Measurements from ENCODE around the gene CLCF1. TPM values are rescaled to one million over a fixed set of nuclear protein-coding genes. Genes with fewer than 3 reads are reported as not detected.
A peak's percentile ranks its signal among the peaks of the same experiment; 100 is the strongest.

Gene CLCF1
- polyA plus RNA-seq, 3 donors = 4.8 to 8.1 (median 8.0) TPM

GRCh38 chr11:67396587-67397389 lies 23.4 kb upstream of the CLCF1 start:
- no peak for DNase-seq

- no peak for DNase-seq
Measured at GRCh38 chr11:67396259-67396581, 22.8 kb upstream of the CLCF1 start.

GRCh38 chr11:67395555-67396258 lies 22.3 kb upstream of the CLCF1 start:
- DNase-seq = no peak

GRCh38 chr11:67393990-67394389 lies 20.6 kb upstream of the CLCF1 start:
- no peak for DNase-seq

- no peak for DNase-seq
Measured at GRCh38 chr11:67393437-67393836, 20.0 kb upstream of the CLCF1 start.

- DNase-seq = no peak
Measured at GRCh38 chr11:67392183-67392715, 18.9 kb upstream of the CLCF1 start.

- peak; percentile 96 for DNase-seq
Measured at GRCh38 chr11:67391304-67392182, 18.1 kb upstream of the CLCF1 start, which contains the start of gene RAD9A. TSS of gene RAD9A (plus strand) at chr11:67391986. CDS start at chr11:67392045, 59 bp downstream.

- DNase-seq = no peak
Measured at GRCh38 chr11:67390947-67391303, 17.5 kb upstream of the CLCF1 start.

- no peak for DNase-seq
Measured at GRCh38 chr11:67389477-67389876, 16.1 kb upstream of the CLCF1 start.

GRCh38 chr11:67387518-67387917 lies 14.1 kb upstream of the CLCF1 start:
- no peak for DNase-seq

- no peak for DNase-seq
Measured at GRCh38 chr11:67387069-67387468, 13.7 kb upstream of the CLCF1 start.

GRCh38 chr11:67384851-67385366 lies 11.5 kb upstream of the CLCF1 start:
- no peak for DNase-seq

- DNase-seq = no peak
Measured at GRCh38 chr11:67382276-67383136, 9.1 kb upstream of the CLCF1 start.

GRCh38 chr11:67381244-67381972 lies 8.0 kb upstream of the CLCF1 start:
- no peak for DNase-seq

GRCh38 chr11:67379061-67380058 lies 6.0 kb upstream of the CLCF1 start:
- DNase-seq = no peak

- DNase-seq = no peak
Measured at GRCh38 chr11:67378544-67378943, 5.1 kb upstream of the CLCF1 start.

- no peak for DNase-seq
Measured at GRCh38 chr11:67376873-67377808, 3.7 kb upstream of the CLCF1 start.

Data from renal pelvis (tissue), 4 donors.